Coronary artery (tissue), 2 donors: ENCODE data around the gene TRAF4.

Source experiments
- DNase-seq: peaks from one replicate; pipeline ENCODE4 v3.0.0-alpha.2; 2017; ENCODE audit warnings: low spot score
- H3K27ac ChIP-seq, 2 donors: fragments of 200-600 bp; sonication (generic); one replicate each; pipeline ENCODE4 v1.5.1; 2016 to 2019
- H3K4me3 ChIP-seq: fragments of 200-600 bp; sonication (generic); 2 replicates; pipeline ENCODE4 v1.5.1; 2016; ENCODE audit warnings: mild to moderate bottlenecking, moderate library complexity
- CTCF ChIP-seq: fragments of 200-600 bp; sonication (generic); IDR thresholded peaks from one replicate; pipeline ENCODE4 v1.5.1; 2019; ENCODE audit warnings: antibody characterized with exemption

Gene TRAF4

GRCh38 chr17:28737316-28737715 is 6.5 kb upstream of the TRAF4 start:
- no peak for TF ChIP-seq CTCF
- no peak overlapping the region for H3K4me3 ChIP-seq
- DNase-seq, result no peak
- no peak overlapping the region for H3K27ac ChIP-seq

GRCh38 chr17:28737770-28738679 is 5.8 kb upstream of the TRAF4 start:
- no peak for DNase-seq
- no peak for TF ChIP-seq CTCF
- no peak overlapping the region for H3K4me3 ChIP-seq
- H3K27ac ChIP-seq, result no peak overlapping the region

- no peak for DNase-seq
- Histone ChIP-seq H3K27ac (no peak overlapping the region), H3K4me3 (no peak overlapping the region)
- TF ChIP-seq CTCF, result no peak
Measured at GRCh38 chr17:28738680-28739384, 5.0 kb upstream of the TRAF4 start.

- Histone ChIP-seq H3K27ac (no peak overlapping the region), H3K4me3 (no peak overlapping the region)
- TF ChIP-seq CTCF, result no peak
- DNase-seq, result no peak
Measured at GRCh38 chr17:28740406-28741357, 3.1 kb upstream of the TRAF4 start.

- no peak for TF ChIP-seq CTCF
- H3K27ac ChIP-seq, result no peak overlapping the region
- DNase-seq, result no peak
- H3K4me3 ChIP-seq, result no peak overlapping the region
Measured at GRCh38 chr17:28741358-28742349, 2.2 kb upstream of the TRAF4 start.
